Psoas muscle (tissue), 8 donors: Measurements from ENCODE around the gene MSL2. TPM values are rescaled to one million over a fixed set of nuclear protein-coding genes. Genes with fewer than 3 reads are reported as not detected.
"Not testable (repeated sequence)": the region's sequence is repeated elsewhere in the genome, so short reads cannot be mapped to it uniquely, and the experiment has no call there.

Experiments used
- ATAC-seq, 4 donors: fragments of 200-7000 bp; cut with Tn5 transposase; one replicate each; pipeline ENCODE4 v1.9.1; 2020; ENCODE audit warnings: moderate library complexity in 3 of 4, mild to moderate bottlenecking in 2 of 4
- DNase-seq, 2 donors: peaks; one replicate each; pipeline ENCODE4 v3.0.0-alpha.2; 2020
- H3K27ac ChIP-seq: fragments of 200-600 bp; one replicate; pipeline ENCODE4 v1.8.0; 2022
- H3K27me3 ChIP-seq, 3 donors: fragments of 200-600 bp in 1 of 3; one replicate each; pipeline versions ENCODE4 v1.6.1 to v1.8.0; 2013 to 2022; ENCODE audit warnings: low read length in 2 of 3, mild to moderate bottlenecking in 2 of 3, moderate library complexity in 1 of 3; ENCODE audit not compliant: insufficient read depth in 3 of 3
- H3K36me3 ChIP-seq, 2 donors: fragments of 200-600 bp in 1 of 2; one replicate each; pipeline versions ENCODE4 v1.6.1 to v1.8.0; 2013 to 2022; ENCODE audit warnings: low read depth in 1 of 2, mild to moderate bottlenecking in 1 of 2, moderate library complexity in 1 of 2; ENCODE audit not compliant: insufficient read depth in 1 of 2
- H3K4me1 ChIP-seq: fragments of 200-600 bp; one replicate; pipeline ENCODE4 v1.8.0; 2022
- H3K4me3 ChIP-seq: fragments of 200-600 bp; one replicate; pipeline ENCODE4 v1.8.0; 2022; ENCODE audit warnings: mild to moderate bottlenecking
- H3K9me3 ChIP-seq: fragments of 200-600 bp; one replicate; pipeline ENCODE4 v1.8.0; 2022
- WGBS, 3 donors: extraction: QIAGEN DNeasy Blood & Tissue Kit; methylation state at CpG; one replicate each; pipeline versions ENCODE4 v1.1.6 to v1.1.7; 2013; 5-methylcytosine and 5-hydroxymethylcytosine counted together
- intact Hi-C, 2 donors: fragments of 100-400 bp; cut with DNase I; formaldehyde crosslinking; loops; one replicate each; pipeline versions ENCODE4 v1.11.0 to v1.14.2; 2022
- polyA plus RNA-seq, 3 donors: library from polyadenylated mRNA; stranded (reverse); fragments of 200-250 nt; gene quantifications; one replicate each; pipeline ENCODE4 v1.2.3, GENCODE V29; 2013
- total RNA-seq, 4 donors: library from RNA; stranded (reverse); fragmentation: NEBNext Ultra II Directional in 2 of 4; extraction: Animal tissue kit (Norgen Biotek cat#: 25700) in 2 of 4; gene quantifications; one replicate each; pipeline versions ENCODE4 v1.2.1 to v1.2.4, GENCODE V29; 2021 to 2023
- TF ChIP-seq, protein P1 (sequence below): fragments of 200-600 bp; IDR thresholded peaks from one replicate; pipeline ENCODE4 v1.8.0; 2022; ENCODE audit warnings: antibody characterized with exemption
- donor health status: healthy with polysubstance abuse.
- donor health status: DM: no; HTN: no; CAD: no; lungs with moderate emphysema.
- donor health status: Bipolar disorder and iron deficiency.
- donor health status: healthy.
- donor health status: DM: yes; HTN: yes; CAD: no.
- donor health status: DM: no; HTN: no; CAD: no.
- donor health status: DM: no; HTN: no; CAD: no.
- donor health status: DM: yes; HTN: yes; CAD: no.

MSL2 gene
- total and polyA plus RNA-seq, 7 donors: 6.7 to 28.6 (median 21.8) TPM

DNA sequence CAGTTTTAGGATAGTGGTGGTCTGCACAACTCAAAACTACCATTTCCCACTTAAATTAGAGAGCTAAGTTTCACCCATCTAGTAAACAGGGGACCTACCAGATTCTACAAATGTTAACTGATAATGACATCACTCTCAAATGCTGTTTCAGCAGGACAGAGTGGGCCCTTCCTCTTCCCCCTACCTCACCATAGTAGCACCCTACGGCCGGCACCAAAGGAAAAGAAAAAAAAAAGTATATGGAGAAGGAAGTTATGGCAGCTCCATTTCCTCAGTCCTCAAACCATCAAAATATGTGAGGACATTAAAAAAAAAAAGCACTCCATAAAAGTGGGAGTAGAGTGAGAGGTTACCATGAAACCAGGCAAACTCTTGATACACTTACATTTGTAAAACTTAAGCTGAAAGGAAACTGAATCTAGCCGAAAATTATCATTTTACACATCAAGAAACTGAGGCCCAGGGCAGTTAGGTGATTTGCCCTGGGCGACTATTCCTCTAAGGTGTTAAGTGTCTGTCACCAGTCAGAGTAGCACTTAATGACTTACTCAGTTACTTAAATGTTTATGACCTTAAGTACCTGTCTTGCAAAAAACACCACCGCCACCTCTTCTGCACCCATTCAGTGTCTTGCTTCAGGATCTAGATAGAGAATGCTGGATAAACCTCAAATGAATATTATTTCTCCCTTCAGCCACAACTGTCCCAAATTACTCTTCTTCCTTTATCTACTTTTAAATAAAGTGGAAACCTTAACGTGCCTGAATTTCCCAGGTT, 2.7 kb downstream of the MSL2 start:
- H3K4me1 ChIP-seq: peaks cover 57% of the 10 kb centered on the region
- intact Hi-C loops: loop anchor here (5.0 to 10.0 kb wide), 5 partner anchors 41 to 561 kb away; partner anchors contain the start of genes STAG1 (in 2 of the 2) and PPP2R3A (in 1 of the 2)

GRCh38 chr3:136192831-136193230, 3.3 kb downstream of the MSL2 start:
- peaks cover 57% of the 10 kb centered on the region for H3K4me1 ChIP-seq
- no peaks in the 10 kb centered on the region for H3K27me3 ChIP-seq
- no peaks in the 10 kb centered on the region for H3K36me3 ChIP-seq
- DNase-seq: no peak
- peak overlapping the region; percentile 100 for H3K27ac ChIP-seq
- no peak for ATAC-seq
- intact Hi-C loops: loop anchor here (5.0 to 10.0 kb wide), 5 partner anchors 41 to 562 kb away; partner anchors contain the start of genes STAG1 (in 2 of the 2) and PPP2R3A (in 1 of the 2)
- H3K4me3 ChIP-seq: peak overlapping the region; percentile 99
- H3K9me3 ChIP-seq: no peaks in the 10 kb centered on the region
- TF ChIP-seq, protein P1, sequence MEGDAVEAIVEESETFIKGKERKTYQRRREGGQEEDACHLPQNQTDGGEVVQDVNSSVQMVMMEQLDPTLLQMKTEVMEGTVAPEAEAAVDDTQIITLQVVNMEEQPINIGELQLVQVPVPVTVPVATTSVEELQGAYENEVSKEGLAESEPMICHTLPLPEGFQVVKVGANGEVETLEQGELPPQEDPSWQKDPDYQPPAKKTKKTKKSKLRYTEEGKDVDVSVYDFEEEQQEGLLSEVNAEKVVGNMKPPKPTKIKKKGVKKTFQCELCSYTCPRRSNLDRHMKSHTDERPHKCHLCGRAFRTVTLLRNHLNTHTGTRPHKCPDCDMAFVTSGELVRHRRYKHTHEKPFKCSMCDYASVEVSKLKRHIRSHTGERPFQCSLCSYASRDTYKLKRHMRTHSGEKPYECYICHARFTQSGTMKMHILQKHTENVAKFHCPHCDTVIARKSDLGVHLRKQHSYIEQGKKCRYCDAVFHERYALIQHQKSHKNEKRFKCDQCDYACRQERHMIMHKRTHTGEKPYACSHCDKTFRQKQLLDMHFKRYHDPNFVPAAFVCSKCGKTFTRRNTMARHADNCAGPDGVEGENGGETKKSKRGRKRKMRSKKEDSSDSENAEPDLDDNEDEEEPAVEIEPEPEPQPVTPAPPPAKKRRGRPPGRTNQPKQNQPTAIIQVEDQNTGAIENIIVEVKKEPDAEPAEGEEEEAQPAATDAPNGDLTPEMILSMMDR: no peak
- WGBS, 3 donors: 2 to 9% (median 4%) methylated on average over 2 of the region's 2 CpGs

More for the DNA sequence above, 2.7 kb downstream of the MSL2 start:
- WGBS, 3 donors: 0 to 2% (median 1%) methylated on average over 6 of the region's 6 CpGs
- ATAC-seq (no peak), DNase-seq (no peak)
- TF ChIP-seq, protein P1: no peak
- Histone ChIP-seq H3K4me3 (peak overlapping the region; percentile 99), H3K27me3 (no peaks in the 10 kb centered on the region), H3K36me3 (no peaks in the 10 kb centered on the region), H3K9me3 (no peaks in the 10 kb centered on the region), H3K27ac (peak overlapping the region; percentile 100)

GRCh38 chr3:136192195-136192594, 3.9 kb downstream of the MSL2 start:
- Histone ChIP-seq H3K27ac (peak overlapping the region; percentile 100), H3K4me1 (peaks cover 57% of the 10 kb centered on the region), H3K4me3 (peak overlapping the region; percentile 99)
- H3K36me3 ChIP-seq, H3K27me3 ChIP-seq, H3K9me3 ChIP-seq, DNase-seq, ATAC-seq: not testable (repeated sequence)
- intact Hi-C loops: loop anchor here (5.0 to 10.0 kb wide), 5 partner anchors 40 to 563 kb away; partner anchors contain the start of genes STAG1 (in 2 of the 2) and PPP2R3A (in 1 of the 2)
- WGBS, 3 donors: 7 to 34% (median 12%) methylated on average over 6 of the region's 6 CpGs

- Histone ChIP-seq H3K27ac (no peak overlapping the region), H3K27me3 (no peaks in the 10 kb centered on the region), H3K9me3 (no peaks in the 10 kb centered on the region), H3K4me1 (peaks cover 73% of the 10 kb centered on the region), H3K4me3 (no peak overlapping the region), H3K36me3 (no peaks in the 10 kb centered on the region)
- 86 to 88% (median 86%) methylated on average over 11 of the region's 11 CpGs for WGBS, 3 donors
- intact Hi-C loops: loop anchor here (5.0 to 10.0 kb wide), 5 partner anchors 38 to 565 kb away; partner anchors contain the start of genes STAG1 (in 2 of the 2) and PPP2R3A (in 1 of the 2)
- DNase-seq (no peak), ATAC-seq (peak in 3 of 4 donors; percentile 29 to 63 (median 50))
- TF ChIP-seq, protein P1: no peak
Measured at GRCh38 chr3:136189859-136190617, 6.1 kb downstream of the MSL2 start.

DNA sequence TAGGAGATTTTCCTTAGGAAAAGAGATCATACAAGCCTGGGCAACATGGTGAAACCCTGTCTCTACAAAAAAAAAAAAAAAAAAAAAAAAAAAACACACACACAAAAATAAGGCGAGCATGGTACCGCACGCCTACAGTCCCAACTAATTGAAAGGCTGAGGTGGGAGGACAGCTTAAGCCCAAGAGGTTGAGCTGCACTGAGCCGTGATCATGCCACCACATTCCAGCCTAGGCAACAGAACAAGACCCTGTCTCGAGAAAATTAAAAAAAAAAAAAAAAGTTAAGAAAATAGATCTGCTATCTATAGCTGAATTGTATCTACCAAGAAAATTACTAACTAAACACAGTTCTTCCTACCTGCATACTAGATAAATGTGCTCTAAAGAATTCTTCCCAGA, 7.1 kb downstream of the MSL2 start:
- intact Hi-C loops: no loop called here
- ATAC-seq: no peak
- Histone ChIP-seq H3K27ac (no peak overlapping the region), H3K4me3 (no peak overlapping the region), H3K36me3 (no peaks in the 10 kb centered on the region), H3K9me3 (no peaks in the 10 kb centered on the region), H3K27me3 (no peaks in the 10 kb centered on the region), H3K4me1 (peaks cover 76% of the 10 kb centered on the region)
- TF ChIP-seq, protein P1: no peak
- 78 to 91% (median 83%) methylated on average over 5 of the region's 5 CpGs for WGBS, 3 donors
- DNase-seq: no peak
